ENCODE measurements around the gene WDR93. TPM values are rescaled to one million over a fixed set of nuclear protein-coding genes. Genes with fewer than 3 reads are reported as not detected.
"Not testable (repeated sequence)": the region's sequence is repeated elsewhere in the genome, so short reads cannot be mapped to it uniquely, and the experiment has no call there.

Gene WDR93
- total RNA-seq, 2 experiments from 2014 or later = 0.11 TPM; not detected in 1

DNA sequence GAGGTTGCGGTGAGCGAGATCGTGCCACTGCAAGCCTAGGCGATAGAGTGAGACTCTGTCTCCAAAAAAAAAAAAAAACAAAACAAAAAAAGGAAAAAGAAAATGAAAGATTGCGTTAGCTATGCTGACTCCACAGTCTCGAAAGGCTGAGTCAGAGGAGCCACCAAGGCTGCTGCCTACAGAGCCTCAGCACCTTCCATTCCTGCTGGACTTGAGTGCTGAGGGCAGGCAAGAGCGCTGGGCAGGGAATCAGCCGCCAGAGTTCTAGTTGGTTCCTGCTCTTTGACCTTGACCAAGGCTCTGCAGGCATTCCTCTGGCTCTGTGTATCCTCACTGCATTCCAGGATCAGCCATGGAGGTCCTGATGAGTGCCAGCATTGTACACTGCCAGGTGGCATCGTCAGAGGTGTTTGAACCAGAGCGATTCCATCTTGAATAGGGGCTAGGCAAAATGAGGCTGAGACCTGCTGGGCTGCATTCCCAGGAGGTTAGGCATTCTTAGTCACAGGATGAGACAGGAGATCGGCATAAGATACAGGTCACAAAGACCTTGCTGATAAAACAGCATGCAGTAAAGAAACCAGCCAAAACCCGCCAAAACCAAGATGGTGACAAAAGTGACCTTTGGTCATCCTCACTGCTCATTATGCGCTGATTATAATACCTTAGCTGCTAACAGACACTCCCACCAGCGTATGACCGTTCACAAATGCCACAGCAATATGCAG lies 91.4 kb downstream of the WDR93 start:
- CTCF ChIA-PET = interaction anchor here (0.6 kb wide), 1 partner anchor 64 kb away, joined by 3 read pairs; no protein-coding TSS in a partner anchor
- POLR2A ChIA-PET = no interaction called here

DNA sequence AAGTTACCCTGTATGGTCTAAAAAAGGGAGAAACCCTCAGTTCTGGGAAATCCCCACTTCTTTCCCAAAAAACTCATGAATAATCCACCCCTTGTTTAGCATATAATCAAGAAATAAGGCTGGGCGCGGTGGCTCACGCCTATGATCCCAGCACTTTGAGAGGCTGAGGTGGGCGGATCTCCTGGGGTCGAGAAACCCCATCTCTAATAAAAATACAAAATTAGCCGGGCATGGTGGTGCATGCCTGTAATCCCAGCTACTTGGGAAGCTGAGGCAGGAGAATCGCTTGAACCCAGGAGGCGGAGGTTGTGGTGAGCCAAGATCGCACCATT lies 92.0 kb downstream of the WDR93 start:
- CTCF ChIA-PET = interaction anchor here (0.6 kb wide), 1 partner anchor 63 kb away, joined by 3 read pairs; no protein-coding TSS in a partner anchor

DNA sequence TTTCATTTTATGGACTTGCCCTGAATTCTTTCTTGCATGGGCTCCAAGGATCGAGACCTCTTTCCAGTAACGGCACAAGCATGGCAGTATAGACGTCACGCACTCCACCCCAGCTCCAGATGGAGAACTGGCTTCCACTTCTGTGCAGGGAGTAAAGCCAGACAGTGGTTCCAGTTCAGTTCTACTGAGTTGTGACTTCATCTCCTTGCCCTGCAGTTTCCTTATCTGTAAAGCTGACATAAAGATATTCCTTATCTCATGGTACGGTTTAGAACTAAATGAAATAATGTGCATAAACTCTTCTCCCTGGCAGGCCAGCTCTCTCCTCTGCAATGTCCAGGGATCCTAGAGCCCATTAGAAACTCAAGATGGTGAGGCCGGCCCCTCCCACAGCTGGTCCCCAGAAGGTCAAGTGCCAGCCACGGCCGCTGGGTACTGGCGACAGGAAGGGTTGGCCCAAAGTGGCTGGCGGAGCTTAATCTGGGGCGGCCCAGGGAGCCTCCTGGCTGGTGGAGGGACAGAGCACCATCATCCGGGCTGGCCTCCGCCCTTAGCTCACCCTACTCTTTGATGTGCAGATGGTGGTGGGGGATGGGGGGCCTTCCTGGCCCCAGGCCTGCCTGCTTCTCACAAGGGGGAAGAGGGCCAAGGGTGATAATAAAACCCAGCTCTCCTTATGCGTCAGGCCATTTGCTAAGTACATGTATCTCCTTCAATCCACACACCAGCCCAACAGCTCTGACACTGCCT lies 92.7 kb downstream of the WDR93 start:
- POLR2A ChIA-PET = no interaction called here

More for the DNA sequence above, 92.0 kb downstream of the WDR93 start:
- POLR2A ChIA-PET = not testable (repeated sequence)

DNA sequence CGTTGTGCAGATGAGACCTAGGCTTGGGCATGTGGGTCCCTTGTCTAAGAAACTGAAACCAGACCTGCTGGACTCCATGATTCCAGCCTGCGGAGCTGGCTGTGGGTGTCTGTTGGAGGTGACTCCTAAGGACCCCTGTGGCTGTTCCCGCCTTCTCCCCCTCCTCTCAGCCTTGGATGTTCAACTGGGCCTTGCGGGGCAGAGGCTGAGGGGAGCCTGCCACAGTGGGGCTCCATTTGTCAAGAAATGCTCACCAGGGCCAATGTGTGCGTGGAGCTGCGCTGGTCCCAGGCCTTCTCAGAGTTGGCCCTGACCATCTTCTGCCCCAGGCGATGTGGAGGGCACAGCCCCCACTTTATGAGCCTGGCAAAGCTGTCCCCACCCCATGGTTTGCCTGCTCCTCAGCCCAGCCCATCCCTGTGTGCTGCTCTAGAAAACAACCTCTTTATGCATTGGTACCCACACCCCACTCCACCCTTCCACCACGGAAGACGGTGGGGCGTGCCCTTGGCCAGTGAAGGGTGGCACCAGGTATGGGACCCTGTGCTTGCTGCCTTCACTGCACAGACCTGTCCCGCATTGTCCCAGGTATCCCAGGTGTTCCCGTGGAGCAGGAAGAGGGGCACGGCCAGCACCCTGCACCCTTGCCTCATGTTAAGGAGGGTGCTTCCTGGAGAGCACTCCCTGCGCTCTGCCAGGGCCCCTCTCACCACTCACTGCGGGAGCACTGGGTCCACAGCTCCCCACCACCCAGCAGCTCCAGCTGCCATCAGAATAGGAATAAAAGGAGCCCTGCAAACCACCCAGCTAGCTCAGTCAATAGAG lies 93.5 kb downstream of the WDR93 start:
- ChIA-PET POLR2A (no interaction called here), CTCF (no interaction called here)

More for the DNA sequence above, 92.7 kb downstream of the WDR93 start:
- CTCF ChIA-PET = no interaction called here

DNA sequence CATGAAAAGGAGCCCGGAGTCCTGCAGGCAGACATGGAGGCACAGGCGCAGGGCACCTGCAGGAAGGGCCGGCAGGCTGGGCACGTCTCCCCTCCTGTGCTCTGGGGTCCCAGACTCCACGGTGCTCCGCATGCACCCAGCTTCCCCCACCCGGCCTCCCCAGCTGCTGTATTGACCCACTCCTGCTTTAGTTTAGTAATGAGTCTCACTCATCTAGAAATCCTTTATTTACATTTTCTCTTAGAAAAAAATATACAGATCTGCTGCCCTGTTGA lies 94.0 kb downstream of the WDR93 start:
- CTCF ChIA-PET = no interaction called here
- POLR2A ChIA-PET = no interaction called here

DNA sequence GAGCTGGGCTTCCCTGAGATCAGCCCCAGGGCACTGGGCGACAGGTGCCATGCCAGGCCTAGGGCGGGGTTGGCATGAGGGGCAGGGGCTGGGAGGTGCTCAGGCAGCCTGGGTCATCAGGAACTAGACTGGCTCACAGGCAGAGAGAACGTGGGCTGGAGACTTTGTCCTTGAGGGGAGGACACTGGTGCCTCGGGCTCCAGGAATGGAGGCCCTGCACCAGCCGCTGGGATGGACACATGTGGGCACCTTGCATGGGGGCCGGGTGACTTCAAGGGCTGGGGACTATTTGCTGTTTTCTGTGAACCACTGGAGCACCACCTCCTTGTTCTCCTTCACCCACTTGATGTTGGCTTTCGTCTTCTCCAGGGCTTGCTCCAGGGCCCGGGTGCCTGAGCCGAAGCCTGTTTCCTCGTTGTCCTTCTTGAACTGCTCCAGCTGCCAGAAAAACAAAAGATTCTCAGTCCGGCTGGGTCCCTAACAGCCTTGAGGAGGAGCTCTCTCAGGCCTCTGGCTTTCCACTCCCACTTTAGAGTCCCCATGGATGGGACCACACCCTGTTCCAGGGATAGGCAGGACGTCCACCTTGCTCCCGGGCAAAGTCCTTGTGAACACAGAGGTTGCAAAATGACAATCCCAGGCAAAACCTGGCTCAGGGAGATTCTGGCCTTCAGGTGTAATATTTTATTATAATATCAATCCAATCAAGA lies 94.6 kb downstream of the WDR93 start:
- POLR2A ChIA-PET = no interaction called here
- CTCF ChIA-PET = no interaction called here

DNA sequence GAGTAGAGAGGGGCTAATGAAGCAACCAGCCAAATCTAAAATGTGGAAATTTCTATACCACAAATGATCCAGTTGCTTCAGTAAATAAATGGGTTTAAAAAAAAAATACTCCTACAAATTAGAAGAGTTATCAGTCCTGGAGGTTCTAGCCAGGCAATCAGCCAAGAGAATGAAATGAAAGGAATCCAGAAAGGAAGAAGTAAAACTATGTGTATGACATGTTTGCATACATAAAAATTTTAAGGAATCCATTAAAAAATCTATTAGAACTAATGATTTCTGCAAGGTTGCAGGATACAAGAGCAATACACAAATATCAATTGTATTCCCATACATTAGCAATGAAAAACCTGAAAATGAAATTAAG lies 95.1 kb downstream of the WDR93 start:
- CTCF ChIA-PET = no interaction called here
- POLR2A ChIA-PET = no interaction called here

DNA sequence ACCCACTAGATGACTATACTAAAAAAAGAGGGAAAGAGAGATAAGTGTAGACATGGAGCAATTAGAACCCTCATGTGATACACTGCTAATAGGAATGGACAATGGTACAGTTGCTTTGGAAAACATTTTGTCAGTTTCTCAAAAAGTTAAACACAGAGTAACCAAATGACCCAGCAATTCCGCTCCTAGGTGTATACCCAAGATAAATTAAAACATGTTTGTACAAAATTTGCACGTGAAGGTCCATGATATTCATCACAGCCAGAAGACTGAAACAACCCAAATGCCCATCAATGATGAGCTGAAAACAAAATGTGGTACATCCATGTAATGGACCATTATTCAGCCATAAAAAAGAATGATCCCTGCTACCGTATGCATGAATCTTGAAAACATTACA lies 97.3 kb downstream of the WDR93 start:
- ChIA-PET CTCF (interaction anchor here (0.6 kb wide), 1 partner anchor 368 kb away, joined by 4 read pairs; no protein-coding TSS in a partner anchor), POLR2A (no interaction called here)

DNA sequence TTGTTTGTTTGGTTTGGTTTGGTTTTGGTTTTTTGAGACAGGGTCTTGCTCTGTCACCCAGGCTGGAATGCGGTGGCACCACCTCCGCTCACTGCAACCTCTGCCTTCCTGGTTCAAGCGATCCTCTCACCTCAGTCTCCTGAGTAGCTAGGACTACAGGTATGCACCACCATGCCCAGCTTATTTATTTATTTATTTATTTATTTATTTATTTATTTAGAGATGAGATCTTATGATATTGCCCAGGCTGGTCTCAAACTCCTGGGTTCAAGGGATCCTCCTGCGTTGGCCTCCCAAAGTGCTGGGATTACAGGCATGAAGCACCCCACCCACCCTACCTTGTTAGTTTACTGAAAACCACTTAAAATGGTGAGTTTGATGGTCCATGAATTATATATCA lies 98.0 kb downstream of the WDR93 start:
- POLR2A ChIA-PET = not testable (repeated sequence)
- CTCF ChIA-PET = interaction anchor here (0.6 kb wide), 1 partner anchor 368 kb away, joined by 4 read pairs; no protein-coding TSS in a partner anchor

DNA sequence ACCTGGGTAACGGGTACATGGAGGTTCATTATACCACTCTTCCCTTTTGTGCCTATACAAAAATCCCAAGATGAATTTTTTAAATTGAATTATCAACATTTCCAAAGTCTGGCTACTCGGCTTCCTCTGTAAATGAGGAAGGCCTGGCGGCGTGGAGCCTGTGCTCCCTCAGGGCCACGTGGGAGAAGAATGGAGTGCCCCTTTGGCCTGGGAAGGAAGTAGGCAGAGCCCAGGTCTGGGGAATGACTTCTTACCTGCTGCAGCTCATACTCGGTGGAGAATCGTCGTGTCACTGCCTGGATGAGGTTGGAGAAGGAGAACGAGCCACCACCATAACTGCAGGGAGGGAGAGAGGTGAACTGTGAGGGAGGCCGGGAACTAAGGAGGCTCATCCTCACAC lies 99.6 kb downstream of the WDR93 start:
- CTCF ChIA-PET = interaction anchor here (1.7 kb wide), 1 partner anchor 16 kb away, joined by 3 read pairs; no protein-coding TSS in a partner anchor
- POLR2A ChIA-PET = no interaction called here

DNA sequence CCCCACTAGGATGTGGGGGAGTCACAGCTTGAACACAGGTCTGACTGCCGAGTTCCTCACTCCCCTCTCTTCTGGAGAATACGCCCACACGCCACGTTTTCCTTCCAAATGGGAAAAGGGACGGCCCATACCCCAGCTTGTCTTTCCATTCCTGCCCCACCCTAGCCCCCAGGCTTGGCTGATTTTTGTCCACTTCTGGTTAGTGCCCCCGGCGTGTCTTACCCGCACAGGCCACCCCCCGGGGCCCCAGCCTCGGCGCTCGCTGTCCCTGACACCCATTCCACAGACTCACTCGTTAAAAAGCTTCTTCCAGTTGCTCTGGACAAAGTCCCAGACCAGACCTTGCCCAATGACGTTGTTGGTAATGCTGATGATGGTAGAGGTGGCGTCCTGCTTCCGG lies 100.0 kb downstream of the WDR93 start:
- ChIA-PET CTCF (interaction anchor here (1.7 kb wide), 1 partner anchor 17 kb away, joined by 3 read pairs; no protein-coding TSS in a partner anchor), POLR2A (no interaction called here)

DNA sequence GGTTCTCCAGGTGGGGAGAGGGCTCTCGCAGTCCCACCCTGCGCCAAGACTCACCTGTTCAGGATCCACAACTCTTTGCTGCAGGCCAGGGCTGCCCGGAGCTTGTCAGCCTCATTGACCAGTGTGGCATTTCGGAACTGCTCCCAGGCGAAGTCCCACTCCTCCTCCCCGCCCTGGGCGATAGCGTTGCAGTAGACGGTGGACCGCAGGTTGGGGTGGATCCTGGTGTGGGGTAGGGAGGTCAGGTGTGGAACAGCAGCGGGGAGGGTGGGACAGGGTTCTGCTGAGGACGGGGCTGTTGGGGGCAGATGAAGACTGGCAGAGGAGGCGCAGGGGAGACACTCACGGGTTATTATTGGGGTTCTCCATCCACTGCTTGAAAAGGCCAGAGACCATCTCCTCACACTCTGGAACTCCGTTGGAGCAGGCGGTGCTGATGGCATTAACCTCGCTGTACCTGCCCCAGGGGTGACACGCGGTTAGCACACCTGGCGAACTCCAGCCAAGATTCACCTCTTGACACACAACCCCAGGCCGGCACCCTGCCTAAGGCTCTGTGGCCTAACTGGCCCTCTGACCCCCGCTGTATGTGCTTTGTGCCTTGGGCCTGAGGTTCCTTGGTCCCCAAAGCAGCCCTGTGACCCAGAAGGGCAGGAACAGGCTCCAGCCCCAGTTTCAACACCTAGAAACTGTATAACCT lies 101.6 kb downstream of the WDR93 start:
- CTCF ChIA-PET = no interaction called here

More for the DNA sequence above, 101.6 kb downstream of the WDR93 start:
- POLR2A ChIA-PET = no interaction called here

Other genes starting within 250 kb of the WDR93 start
- gene RHCG, start 194.2 kb upstream of the WDR93 start, total RNA-seq = not detected
- gene TICRR, start 115.3 kb upstream of the WDR93 start, total RNA-seq = 10 to 100 TPM; 18.3 to 18.7 TPM
- 1 to 10 TPM; 3.4 to 3.5 TPM for gene KIF7, start 35.3 kb upstream of the WDR93 start, total RNA-seq
- gene PLIN1, start 11.4 kb upstream of the WDR93 start, total RNA-seq = under 1 TPM; 0.25 to 0.44 TPM
- gene PEX11A, start 57 bp upstream of the WDR93 start, total RNA-seq = 1 to 10 TPM; 3.1 to 3.5 TPM
- gene MESP1, start 60.4 kb downstream of the WDR93 start, total RNA-seq = 1 to 10 TPM; 7.3 to 9.1 TPM
- not detected for gene MESP2, start 85.5 kb downstream of the WDR93 start, total RNA-seq
- not detected for gene ANPEP, start 124.0 kb downstream of the WDR93 start, total RNA-seq
- 10 to 100 TPM; 16.0 to 16.7 TPM for gene AP3S2, start 203.2 kb downstream of the WDR93 start, total RNA-seq
- not detected for gene ARPIN, start 222.1 kb downstream of the WDR93 start, total RNA-seq